AG20443 (cell line): ENCODE results near the gene ZBTB4.

ENCODE experiments used
- DNase-seq: peaks from one replicate; pipeline ENCODE4 v3.0.0; 2012; ENCODE audit warnings: low spot score, mixed read lengths

ZBTB4 gene

GRCh38 chr17:7440834-7441195 is 38.6 kb downstream of the ZBTB4 start:
- no peak for DNase-seq

- DNase-seq: no peak
Measured at GRCh38 chr17:7440113-7440833, 39.2 kb downstream of the ZBTB4 start.

GRCh38 chr17:7439462-7440112 is 39.8 kb downstream of the ZBTB4 start, which contains the start of gene FGF11:
TSS of gene FGF11 (plus strand) at chr17:7439512. CDS start at chr17:7439621, 109 bp downstream.
- no peak for DNase-seq

- DNase-seq: no peak
Measured at GRCh38 chr17:7438656-7439460, 40.6 kb downstream of the ZBTB4 start.

GRCh38 chr17:7437950-7438614 is 41.3 kb downstream of the ZBTB4 start:
- DNase-seq: peak; percentile 45

- no peak for DNase-seq
Measured at GRCh38 chr17:7437369-7437863, 42.0 kb downstream of the ZBTB4 start.

GRCh38 chr17:7436556-7437368 is 42.7 kb downstream of the ZBTB4 start:
- peak; percentile 91 for DNase-seq

- DNase-seq: no peak
Measured at GRCh38 chr17:7435676-7436555, 43.5 kb downstream of the ZBTB4 start.

- no peak for DNase-seq
Measured at GRCh38 chr17:7432296-7432695, 47.1 kb downstream of the ZBTB4 start.

GRCh38 chr17:7431231-7431630 is 48.2 kb downstream of the ZBTB4 start:
- DNase-seq: no peak

- no peak for DNase-seq
Measured at GRCh38 chr17:7429722-7430121, 49.7 kb downstream of the ZBTB4 start.

- DNase-seq: no peak
Measured at GRCh38 chr17:7428557-7428956, 50.9 kb downstream of the ZBTB4 start, which contains the start of gene SPEM3. TSS of gene SPEM3 (plus strand) at chr17:7428857. CDS start at chr17:7428903, 46 bp downstream.

- no peak for DNase-seq
Measured at GRCh38 chr17:7427549-7427948, 51.9 kb downstream of the ZBTB4 start.

GRCh38 chr17:7426896-7427489 is 52.4 kb downstream of the ZBTB4 start:
- no peak for DNase-seq

GRCh38 chr17:7426203-7426863 is 53.1 kb downstream of the ZBTB4 start:
- no peak for DNase-seq

GRCh38 chr17:7425756-7426155 is 53.7 kb downstream of the ZBTB4 start:
- no peak for DNase-seq

GRCh38 chr17:7425316-7425715 is 54.1 kb downstream of the ZBTB4 start, which contains the start of gene SPEM2:
TSS of gene SPEM2 (plus strand) at chr17:7425616. CDS start at chr17:7425689, 73 bp downstream.
- DNase-seq: no peak

- DNase-seq: no peak
Measured at GRCh38 chr17:7423679-7424078, 55.8 kb downstream of the ZBTB4 start.

GRCh38 chr17:7421186-7421585 is 58.2 kb downstream of the ZBTB4 start:
- DNase-seq: no peak
